ENCODE measurements around the gene LAIR1.
"Not testable (repeated sequence)": the region's sequence is repeated elsewhere in the genome, so short reads cannot be mapped to it uniquely, and the experiment has no call there.

The LAIR1 gene

DNA sequence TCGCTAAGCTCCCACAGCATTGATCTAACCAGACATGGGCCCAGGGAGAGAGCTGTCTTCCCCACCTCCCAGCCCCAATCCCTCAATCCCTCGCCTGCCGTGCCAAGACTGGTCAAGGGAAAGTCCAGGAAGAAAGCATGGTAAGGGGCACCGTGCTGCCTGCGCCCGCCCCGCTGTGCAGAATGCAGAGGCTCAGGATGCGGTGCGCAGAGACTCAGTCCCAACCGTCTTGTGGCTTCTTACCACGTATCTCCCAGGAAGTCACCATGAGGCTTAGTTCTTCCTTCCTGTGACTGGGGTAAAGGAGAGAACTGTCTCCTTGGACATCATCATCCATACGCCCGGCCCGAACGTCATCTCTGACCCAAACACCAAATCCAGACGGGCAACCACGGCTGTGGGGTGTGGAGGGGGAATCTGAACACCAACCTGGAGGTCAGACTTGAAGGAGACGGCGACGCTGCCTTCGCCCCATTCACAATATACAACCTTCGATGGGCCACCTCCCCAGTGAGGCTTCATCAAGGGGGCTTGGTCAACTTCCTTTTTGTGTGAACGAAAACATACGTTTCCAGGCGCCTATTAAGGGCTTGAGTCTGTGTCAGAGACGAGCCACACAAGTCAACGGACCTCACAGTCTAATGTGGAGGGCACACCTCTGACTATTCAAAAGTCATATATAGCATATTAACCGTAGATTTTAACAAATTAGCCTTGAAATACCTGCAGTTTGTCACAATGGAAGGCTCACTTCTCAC, 10.6 kb upstream of the LAIR1 start:
- not testable (repeated sequence) for DNase-seq

GRCh38 chr19:54373781-54374631, 9.3 kb upstream of the LAIR1 start:
- no peak for DNase-seq

DNA sequence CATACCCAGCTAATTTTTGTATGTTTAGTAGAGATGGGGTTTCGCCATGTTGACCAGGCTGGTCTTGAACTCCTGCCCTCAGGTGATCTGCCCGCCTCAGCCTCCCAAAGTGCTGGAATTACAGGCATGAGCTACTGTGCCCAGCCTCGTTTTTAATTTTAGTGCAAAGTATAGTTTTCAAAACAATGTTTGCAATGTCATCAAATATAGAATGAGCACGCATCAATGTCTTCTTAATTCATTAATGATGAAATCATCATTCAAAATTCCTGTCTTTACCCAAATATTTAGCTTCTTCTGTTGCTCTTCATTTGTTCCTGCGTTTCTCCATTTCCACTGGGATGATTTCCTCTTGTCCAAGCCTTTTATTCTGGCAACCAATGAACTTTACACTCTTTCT, 6.7 kb upstream of the LAIR1 start:
- not testable (repeated sequence) for DNase-seq

GRCh38 chr19:54370434-54370796, 5.7 kb upstream of the LAIR1 start:
- DNase-seq: not testable (repeated sequence)

- not testable (repeated sequence) for DNase-seq
These were observed 5.1 kb upstream of the LAIR1 start for GRCh38 chr19:54369688-54370433.

- DNase-seq: no peak
These were observed 4.5 kb upstream of the LAIR1 start for GRCh38 chr19:54369082-54369687.

DNA sequence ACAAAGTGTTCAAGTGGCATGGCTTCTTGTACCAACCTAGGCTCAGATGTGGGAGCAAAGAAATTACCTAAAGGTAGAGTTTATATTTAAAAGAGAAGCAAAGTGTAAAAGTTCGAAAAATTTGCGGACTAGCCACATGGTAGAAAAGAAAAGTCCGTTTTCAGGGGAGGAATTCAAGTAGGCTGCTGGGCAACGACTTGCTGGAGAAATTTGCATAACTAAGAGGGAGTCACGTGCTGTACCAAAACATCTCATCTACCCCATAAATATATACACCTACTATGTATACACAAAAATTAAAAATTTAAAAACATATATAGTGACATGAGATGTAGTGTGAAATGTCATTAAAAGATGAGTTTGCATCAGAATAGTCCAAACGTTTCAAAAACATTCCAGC, 2.1 kb upstream of the LAIR1 start:
- DNase-seq: no peak

DNA sequence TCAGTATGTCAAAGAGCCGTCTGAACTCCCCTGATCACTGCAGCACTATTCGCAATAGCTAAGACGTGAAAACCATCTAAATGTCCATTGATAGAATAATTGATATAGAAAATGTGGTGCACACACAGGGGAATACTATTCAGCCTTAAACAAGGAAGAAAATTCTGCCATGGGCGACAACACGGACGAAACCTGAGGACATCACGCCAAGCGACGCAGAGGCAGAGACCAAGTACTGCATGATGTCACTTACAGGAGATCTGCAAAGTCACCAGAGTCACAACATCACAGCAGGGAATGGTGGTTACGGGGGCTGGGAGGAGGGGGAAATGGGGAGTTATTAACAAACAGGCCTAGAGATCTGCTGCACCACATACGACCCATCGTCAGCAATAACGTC, 1.1 kb upstream of the LAIR1 start:
- DNase-seq: not testable (repeated sequence)

DNA sequence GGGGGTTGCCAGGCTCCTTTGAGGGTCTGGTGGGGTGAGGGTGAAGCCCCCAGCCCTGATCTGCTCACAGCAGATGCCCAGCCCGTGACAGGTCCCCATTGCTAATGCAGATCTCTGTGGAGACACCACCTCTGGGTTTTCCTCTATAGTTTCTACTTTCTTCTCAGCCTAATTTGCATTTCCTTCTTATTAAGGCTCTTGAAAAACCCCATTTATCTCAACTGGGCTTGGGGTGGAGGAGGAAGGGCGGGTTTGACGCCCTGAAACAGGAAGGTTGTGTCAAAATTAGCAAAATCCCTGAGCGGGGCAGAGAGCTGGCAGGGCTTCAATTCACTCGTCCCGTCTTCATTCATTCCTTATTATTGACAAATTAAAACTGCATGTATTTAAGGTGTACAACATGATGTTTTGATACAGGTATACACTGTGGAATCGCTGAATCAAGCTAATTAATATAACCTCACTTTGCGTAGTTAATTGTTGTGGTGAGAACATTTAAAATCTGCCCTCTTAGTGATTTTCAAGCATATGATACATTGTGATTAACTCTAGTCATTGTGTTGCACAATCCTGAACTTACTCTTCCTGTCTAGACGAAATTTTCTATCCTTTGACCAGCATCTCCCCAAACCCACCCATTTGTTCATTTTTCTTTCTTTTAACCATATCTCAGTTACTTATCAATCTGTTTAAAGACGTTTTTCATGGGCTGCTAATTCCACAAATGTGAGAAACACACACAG, 2.9 kb downstream of the LAIR1 start:
- DNase-seq: not testable (repeated sequence)

GRCh38 chr19:54359149-54359820, 5.4 kb downstream of the LAIR1 start:
- DNase-seq: not testable (repeated sequence)

DNA sequence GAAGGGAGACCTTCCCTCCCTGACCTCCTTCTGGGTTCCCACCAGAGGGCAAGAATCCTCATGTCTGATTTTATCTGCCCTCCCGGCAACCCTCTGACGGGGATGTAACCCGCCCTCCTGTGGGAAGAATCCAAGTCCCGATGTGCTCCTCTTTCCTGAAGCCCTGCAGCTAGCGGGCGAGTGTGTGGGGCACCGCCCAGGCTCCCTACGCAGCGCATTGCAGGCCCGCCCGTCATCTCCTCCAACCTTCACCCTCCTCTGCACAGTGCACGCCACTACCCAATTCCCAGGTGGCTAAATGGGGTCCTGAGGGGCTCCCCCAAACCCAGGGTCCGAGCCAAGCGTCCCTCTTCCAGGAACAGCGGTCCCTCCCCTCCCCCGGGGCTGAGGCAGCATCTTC, 7.3 kb downstream of the LAIR1 start:
- no peak for DNase-seq

DNA sequence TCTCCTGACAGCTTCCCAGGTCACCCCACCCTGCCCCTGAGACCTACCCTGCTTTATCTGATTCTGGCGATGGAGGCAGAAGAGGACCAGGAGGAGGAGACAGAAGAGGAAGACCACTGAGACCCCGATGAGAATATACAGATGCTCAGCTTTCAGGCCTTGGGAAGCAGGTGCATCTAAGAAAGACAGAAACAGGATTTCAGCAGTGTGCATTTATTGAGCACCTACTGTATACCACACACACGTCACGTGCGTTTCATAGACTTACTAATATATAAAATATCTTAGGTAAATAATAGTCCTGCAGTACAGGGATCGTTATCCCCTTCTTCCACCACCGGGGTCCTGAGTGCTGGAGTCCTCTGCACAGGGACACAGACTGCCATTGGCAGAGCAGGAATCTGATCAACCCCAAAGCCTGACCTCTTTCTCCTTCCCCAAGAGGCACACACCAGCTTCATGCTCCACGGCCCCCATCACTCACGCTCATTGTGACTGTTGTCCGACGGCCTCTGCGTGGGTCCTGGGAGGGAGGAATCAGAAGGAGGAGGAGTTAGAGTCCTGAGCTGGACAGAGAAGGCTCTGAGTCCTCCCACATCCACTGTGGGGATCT, 8.2 kb downstream of the LAIR1 start:
- no peak for DNase-seq

- no peak for DNase-seq
These were observed 9.1 kb downstream of the LAIR1 start for GRCh38 chr19:54355675-54356074.

GRCh38 chr19:54354761-54355160, 10.0 kb downstream of the LAIR1 start:
- no peak for DNase-seq

GRCh38 chr19:54352546-54352945, 12.2 kb downstream of the LAIR1 start:
- DNase-seq: no peak

GRCh38 chr19:54352041-54352440, 12.7 kb downstream of the LAIR1 start:
- DNase-seq: no peak

DNA sequence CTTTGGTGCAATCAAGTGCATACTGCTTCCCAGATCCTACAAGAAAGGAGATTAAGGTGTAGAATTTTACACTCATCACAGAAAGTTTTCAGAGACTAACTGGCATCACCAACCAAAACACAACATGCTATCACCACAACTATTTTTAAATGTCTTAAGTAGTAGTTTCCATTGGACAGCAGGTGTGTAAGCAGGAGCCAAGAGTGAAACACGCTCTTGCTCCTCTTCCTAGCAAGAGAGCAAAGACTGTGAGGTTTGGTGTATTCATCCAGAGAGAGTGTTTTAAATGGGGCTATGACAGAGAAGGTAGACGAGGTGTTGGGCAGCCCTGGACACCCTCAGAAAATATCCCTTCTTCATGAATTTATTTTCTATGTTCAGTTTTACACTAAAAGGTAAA, 13.3 kb downstream of the LAIR1 start:
- DNase-seq: no peak

- DNase-seq: no peak
These were observed 18.8 kb downstream of the LAIR1 start for GRCh38 chr19:54345938-54346386.

DNA sequence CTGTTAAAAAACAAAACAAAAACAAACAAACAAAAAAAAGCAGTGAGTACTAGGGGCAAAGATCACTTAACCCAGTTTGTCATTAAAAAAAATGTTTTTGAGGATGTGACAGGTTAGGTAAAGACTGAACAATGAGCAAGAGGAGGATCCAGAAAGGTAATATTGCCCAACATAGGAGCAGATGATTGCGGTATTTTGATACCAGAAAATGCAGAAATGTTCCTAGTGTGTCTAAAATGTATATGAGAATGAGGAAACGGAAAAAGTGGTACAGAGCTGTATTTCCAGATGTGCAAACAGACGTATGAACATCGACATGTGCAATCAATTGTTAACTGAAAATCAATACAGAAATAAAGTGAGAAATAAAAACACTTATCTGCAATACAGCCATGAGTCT, 20.9 kb downstream of the LAIR1 start:
- DNase-seq: no peak

DNA sequence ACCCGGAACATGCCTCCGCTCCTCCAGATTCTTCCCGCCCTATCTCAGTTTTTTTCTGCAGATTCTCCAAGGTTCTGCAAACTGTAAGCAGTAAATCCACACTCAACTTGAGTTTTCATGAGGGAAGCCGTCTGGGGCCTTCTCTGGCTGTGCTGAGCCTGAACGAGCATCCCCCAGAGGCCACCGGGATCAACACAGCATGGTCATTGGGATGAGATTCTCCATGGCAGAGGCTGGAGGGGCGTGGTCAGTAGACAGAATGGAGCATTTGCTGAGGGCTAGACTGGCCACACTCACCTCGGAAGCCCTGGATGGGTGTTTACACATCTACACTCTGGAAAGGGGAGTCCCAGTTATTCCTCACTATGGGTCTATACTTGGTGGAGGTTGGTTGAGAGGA, 23.4 kb downstream of the LAIR1 start:
- no peak for DNase-seq

DNA sequence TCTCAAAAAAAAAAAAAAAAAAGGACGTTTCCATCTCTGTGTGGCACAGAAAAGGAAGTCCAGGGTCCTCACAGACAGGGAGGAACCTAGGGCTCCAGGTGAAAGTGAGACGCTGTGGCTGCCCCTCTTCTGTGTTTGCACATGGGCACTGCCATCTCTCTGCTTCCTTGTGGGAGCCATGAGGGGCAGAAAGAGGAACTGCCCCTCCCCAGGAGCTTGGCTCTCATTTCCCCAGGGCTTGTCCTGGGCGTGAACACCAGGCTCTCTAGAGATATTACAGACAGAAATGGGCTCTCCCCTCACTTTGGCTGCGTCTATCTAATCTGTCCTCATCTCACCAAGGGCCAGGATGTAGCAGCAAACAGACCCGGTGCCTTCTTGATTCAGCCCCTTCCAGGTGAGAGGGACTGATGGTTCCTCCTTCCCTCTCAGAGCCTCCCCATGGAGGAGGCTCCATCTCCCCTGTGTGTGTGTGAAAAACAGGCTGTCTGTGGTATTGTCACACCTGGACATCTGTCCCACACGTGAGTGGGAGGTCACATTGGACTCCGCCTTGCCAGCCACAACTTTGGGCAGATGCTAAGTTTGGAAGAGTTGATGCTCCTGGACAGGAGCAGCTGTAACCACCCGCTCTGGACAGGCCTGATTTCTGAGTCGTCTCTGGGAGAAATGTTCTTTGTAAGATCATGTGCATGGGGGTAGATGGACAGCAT, 24.9 kb downstream of the LAIR1 start:
- no peak for DNase-seq
